Tibial nerve (tissue), 4 donors: ENCODE data around the gene ST6GALNAC1.

Source experiments
- CTCF ChIP-seq, 5 experiments: fragments of 200-600 bp in 3 of 5; fragments of 450-650 bp in 2 of 5; sonication (generic) in 3 of 5; IDR thresholded peaks; one replicate each; pipeline ENCODE4 v1.5.1; 2016 to 2019; ENCODE audit warnings: antibody characterized with exemption in 5 of 5, mild to moderate bottlenecking in 3 of 5, moderate library complexity in 2 of 5
- EP300 ChIP-seq, 2 donors: sonication (generic); formaldehyde crosslinking; IDR thresholded peaks; one replicate each; pipeline ENCODE4 v1.6.1; 2017; ENCODE audit warnings: antibody characterized with exemption in 2 of 2, mild to moderate bottlenecking in 1 of 2
- POLR2A ChIP-seq, 2 donors: fragments of 450-650 bp; IDR thresholded peaks; one replicate each; pipeline ENCODE4 v1.6.1; 2017; ENCODE audit warnings: antibody characterized with exemption in 2 of 2, mild to moderate bottlenecking in 2 of 2, moderate library complexity in 2 of 2

GRCh38 chr17:76644995-76645394, 1.4 kb upstream of the ST6GALNAC1 start:
- TF ChIP-seq CTCF (IDR thresholded peaks at IDR 0.05) (no peak), EP300 (IDR thresholded peaks at IDR 0.05) (no peak), POLR2A (IDR thresholded peaks at IDR 0.05) (no peak)
